NAMALWA (cell line): ENCODE data around the gene GFRA4.
"Not testable (repeated sequence)": the region's sequence is repeated elsewhere in the genome, so short reads cannot be mapped to it uniquely, and the experiment has no call there.

Source experiments
- DNase-seq: peaks from one replicate; pipeline ENCODE4 v3.0.0-alpha.2; 2015; ENCODE audit warnings: low spot score

The GFRA4 gene

GRCh38 chr20:3615171-3615840 lies 47.9 kb downstream of the GFRA4 start:
- DNase-seq, result not testable (repeated sequence)

DNA sequence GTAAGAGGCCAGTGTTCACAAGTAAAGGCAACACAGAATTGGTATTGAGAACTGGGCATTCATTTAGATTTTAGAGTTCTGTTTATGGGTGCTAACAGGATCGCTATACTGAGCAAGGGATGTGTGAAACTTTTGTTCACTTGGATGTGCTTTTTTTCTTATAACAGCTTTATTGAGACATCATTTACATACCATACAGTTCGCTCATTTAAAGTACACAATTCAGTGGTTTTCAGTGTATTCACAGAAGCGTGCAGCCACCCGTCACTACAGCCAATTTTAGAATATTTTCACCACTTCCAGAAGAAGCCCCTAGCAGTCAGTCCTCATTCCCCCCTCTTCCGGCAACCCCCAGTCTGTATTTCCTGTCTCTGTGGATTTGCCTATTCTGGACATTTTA lies 48.7 kb downstream of the GFRA4 start:
- no peak for DNase-seq

GRCh38 chr20:3613821-3614440 lies 49.3 kb downstream of the GFRA4 start:
- DNase-seq, result no peak

DNA sequence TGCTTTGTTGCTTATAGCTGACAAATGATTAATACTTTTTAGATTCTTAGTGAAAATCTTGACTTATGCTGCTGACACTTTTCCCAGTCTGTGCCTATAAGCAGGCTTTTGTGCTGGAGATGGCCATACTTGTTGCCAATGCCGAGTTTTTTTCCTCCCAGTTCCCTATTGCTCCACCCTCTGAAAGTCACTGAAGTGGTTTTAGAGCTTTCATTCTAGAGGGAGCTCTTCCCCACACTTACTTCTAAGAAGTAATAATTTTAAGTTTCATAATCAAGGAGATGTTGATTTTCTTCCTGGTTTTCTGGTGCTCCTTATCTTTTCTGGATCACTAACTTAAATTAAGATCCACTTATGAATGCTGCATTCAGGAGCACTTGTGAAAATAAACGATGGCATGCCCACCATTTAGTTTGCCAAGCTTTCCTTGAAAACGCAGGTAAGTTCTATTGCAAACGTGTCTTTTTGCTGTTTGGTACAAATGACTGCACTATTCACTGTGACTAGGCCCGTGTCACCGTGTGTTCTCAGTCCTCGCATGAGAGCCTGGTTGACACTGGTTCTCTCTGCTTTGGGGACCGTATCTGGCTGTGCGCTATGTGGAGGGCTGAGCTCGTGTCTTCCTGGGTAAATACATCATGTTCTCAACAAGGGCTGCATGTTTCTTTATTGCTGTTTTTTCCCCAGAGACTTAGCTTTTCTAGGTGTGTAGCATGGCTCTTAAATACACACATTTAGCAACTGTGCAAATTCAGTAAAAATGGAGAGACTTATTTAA lies 50.2 kb downstream of the GFRA4 start:
- DNase-seq, result no peak

DNA sequence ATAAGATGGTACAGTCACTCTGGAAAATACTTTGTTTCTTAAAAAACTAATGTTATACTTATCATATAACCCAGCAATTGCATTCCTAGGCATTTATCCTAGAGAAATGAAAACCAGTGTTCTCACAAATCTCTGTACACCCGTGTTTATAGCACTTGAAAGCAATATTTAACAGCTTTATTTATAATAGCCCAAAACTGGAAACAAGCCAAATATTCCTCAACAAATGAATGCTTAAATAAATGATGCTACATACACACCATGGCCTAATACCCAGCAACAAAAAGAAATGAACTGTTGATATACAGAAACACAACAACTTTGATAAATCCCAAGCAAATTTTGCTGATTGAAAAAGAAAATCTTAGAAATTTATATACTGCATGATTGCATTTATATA lies 51.3 kb downstream of the GFRA4 start:
- no peak for DNase-seq
